Measurements from ENCODE around the gene NLN. TPM values are rescaled to one million over a fixed set of nuclear protein-coding genes. Genes with fewer than 3 reads are reported as not detected.
A peak's percentile ranks its signal among the peaks of the same experiment; 100 is the strongest.
"Not testable (repeated sequence)": the region's sequence is repeated elsewhere in the genome, so short reads cannot be mapped to it uniquely, and the experiment has no call there.

NLN gene
- total RNA-seq, 1 experiment from 2014 or later = 31.4 TPM

- in situ Hi-C loops (cut with HindIII; ENCODE audit: low pct_unique_long_range_greater_than_20kb, low sequenced_read_pairs) = no loop called here
- no peak for DNase-seq (ENCODE audit: low read depth, low spot score)
These were observed 111.8 kb downstream of the NLN start for GRCh38 chr5:65833780-65834179.

GRCh38 chr5:65834306-65834705, 112.3 kb downstream of the NLN start:
- in situ Hi-C loops (cut with HindIII; ENCODE audit: low pct_unique_long_range_greater_than_20kb, low sequenced_read_pairs) = no loop called here
- DNase-seq (ENCODE audit: low read depth, low spot score) = no peak

DNA sequence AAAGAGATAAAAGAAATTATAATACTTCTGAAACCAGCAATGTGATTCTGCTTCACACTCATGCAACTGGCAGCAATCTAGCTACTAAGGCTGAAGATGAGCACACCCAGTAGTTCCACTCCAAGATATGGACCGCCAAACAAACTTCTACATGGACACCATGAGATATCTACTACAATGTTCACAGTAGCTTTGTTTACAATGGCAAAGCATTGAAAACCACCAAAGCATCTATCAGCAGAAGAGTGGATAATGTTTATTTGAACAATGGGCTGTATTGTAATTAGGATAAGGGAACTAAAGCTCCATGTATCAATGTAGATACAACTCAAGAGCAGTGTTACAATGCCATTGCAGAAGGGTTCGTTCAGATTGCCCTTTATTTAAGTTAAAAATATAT, 113.2 kb downstream of the NLN start:
- in situ Hi-C loops (cut with HindIII; ENCODE audit: low pct_unique_long_range_greater_than_20kb, low sequenced_read_pairs) = no loop called here
- DNase-seq (ENCODE audit: low read depth, low spot score) = peak; percentile 20

- DNase-seq (ENCODE audit: low read depth, low spot score) = no peak
- in situ Hi-C loops (cut with HindIII; ENCODE audit: low pct_unique_long_range_greater_than_20kb, low sequenced_read_pairs) = no loop called here
These were observed 115.1 kb downstream of the NLN start for GRCh38 chr5:65837139-65837538.

DNA sequence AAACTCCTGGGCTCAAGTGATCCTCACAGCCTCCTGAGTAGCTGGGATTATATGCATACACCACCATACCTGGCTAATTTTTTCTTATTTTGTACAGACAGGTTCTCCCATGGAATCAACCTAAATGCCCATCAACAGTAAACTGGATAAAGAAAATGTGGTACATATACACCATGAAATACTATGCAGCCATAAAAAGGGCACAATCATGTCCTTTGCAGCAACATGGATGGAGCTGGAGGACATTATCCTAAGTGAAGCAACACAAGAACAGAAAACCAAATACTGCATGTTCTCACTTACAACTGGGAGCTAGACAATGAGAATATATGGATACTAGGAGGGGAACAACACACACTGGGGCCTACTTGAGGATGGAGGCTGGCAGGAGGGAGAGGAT, 117.2 kb downstream of the NLN start:
- DNase-seq (ENCODE audit: low read depth, low spot score); in situ Hi-C loops (cut with HindIII; ENCODE audit: low pct_unique_long_range_greater_than_20kb, low sequenced_read_pairs): not testable (repeated sequence)

GRCh38 chr5:65840071-65840470, 118.1 kb downstream of the NLN start:
- in situ Hi-C loops (cut with HindIII; ENCODE audit: low pct_unique_long_range_greater_than_20kb, low sequenced_read_pairs) = no loop called here
- DNase-seq (ENCODE audit: low read depth, low spot score) = no peak

DNA sequence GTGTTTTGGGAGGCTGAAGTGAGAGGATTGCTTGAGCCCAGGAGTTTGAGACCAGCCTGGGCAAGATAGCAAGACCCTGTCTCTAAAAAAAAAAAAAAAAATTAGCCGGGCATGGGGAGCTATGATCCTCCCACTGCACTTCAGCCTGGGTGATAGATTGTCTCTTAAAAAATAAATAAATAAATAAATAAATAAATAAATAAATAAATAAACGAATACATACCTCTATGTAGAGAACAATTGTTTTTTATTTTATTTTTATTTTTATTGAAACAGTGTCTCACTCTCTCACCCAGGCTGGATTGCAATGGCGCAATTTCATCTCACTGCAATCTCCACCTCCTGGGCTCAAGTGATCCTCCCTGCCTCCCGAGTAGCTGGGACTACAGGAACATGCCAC, 122.8 kb downstream of the NLN start:
- DNase-seq (ENCODE audit: low read depth, low spot score); in situ Hi-C loops (cut with HindIII; ENCODE audit: low pct_unique_long_range_greater_than_20kb, low sequenced_read_pairs): not testable (repeated sequence)

- in situ Hi-C loops (cut with HindIII; ENCODE audit: low pct_unique_long_range_greater_than_20kb, low sequenced_read_pairs) = no loop called here
These were observed 124.1 kb downstream of the NLN start for GRCh38 chr5:65846101-65846500.

DNA sequence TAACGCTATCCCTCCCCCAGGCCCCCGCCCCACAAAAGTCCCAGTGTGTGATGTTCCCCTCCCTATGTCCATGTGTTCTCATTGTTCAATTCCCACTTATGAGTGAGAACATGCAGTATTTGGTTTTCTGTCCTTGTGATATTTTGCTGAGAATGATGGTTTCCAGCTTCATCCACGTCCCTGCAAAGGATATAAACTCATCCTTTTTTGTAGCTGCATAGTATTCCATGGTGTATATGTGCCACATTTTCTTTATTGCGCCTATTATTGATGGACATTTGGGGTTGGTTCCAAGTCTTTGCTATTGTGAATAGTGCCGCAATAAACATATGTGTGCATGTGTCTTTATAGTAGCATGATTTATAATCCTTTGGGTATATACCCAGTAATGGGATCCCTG, 125.0 kb downstream of the NLN start:
- not testable (repeated sequence) for DNase-seq (ENCODE audit: low read depth, low spot score)

More at GRCh38 chr5:65846101-65846500, 124.1 kb downstream of the NLN start:
- no peak for DNase-seq (ENCODE audit: low read depth, low spot score)

GRCh38 chr5:65849918-65850317, 127.9 kb downstream of the NLN start:
- DNase-seq (ENCODE audit: low read depth, low spot score); in situ Hi-C loops (cut with HindIII; ENCODE audit: low pct_unique_long_range_greater_than_20kb, low sequenced_read_pairs): not testable (repeated sequence)

More for the DNA sequence above, 125.0 kb downstream of the NLN start:
- in situ Hi-C loops (cut with HindIII; ENCODE audit: low pct_unique_long_range_greater_than_20kb, low sequenced_read_pairs) = not testable (repeated sequence)

- in situ Hi-C loops (cut with HindIII; ENCODE audit: low pct_unique_long_range_greater_than_20kb, low sequenced_read_pairs) = no loop called here
- no peak for DNase-seq (ENCODE audit: low read depth, low spot score)
These were observed 132.9 kb downstream of the NLN start for GRCh38 chr5:65854925-65855324.

DNA sequence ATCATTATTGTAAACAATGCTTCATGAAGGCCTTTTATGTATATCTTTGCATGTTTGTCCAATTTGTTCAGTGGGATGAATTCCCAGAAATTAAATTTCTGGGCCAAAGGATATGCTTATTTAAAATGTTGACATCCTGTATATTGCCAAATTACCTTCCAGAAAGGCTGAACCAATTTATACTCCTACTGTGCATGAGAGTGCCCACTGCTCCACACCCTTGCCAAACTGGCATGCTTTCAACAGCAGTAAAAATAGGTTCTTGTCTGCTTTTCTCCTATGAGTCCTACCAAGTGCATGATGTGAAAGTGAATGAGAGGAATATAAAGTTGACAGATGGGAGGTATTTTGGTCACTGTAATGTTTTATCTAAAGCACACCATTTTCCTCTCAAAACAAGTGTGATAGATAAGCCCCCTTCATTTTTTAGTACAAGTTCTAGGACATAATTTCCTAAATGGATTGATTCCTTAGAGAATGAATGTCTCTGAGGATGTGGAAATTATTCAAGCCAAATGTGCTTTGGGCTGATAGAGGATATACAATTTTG, 133.8 kb downstream of the NLN start:
- in situ Hi-C loops (cut with HindIII; ENCODE audit: low pct_unique_long_range_greater_than_20kb, low sequenced_read_pairs) = no loop called here
- no peak for DNase-seq (ENCODE audit: low read depth, low spot score)

DNA sequence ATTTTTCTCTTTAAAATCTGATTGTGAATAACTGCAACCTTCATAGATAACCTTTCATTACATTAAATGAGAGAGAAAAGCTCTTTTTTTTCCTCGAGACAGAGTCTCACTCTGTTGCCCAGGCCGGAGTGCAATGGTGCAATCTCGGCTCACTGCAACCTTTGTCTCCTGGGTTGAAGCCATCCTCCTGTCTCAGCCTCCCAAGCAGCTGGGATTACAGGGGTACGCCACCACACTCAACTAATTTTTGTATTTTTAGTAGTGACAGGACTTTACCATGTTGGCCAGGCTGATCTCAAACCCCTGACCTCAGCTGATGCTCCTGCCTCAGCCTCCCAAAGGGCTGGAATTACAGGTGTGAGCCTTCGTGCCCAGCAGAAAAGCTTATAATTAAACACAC, 134.5 kb downstream of the NLN start:
- no peak for DNase-seq (ENCODE audit: low read depth, low spot score)
- in situ Hi-C loops (cut with HindIII; ENCODE audit: low pct_unique_long_range_greater_than_20kb, low sequenced_read_pairs) = no loop called here

GRCh38 chr5:65858316-65858715, 136.3 kb downstream of the NLN start:
- no peak for DNase-seq (ENCODE audit: low read depth, low spot score)

DNA sequence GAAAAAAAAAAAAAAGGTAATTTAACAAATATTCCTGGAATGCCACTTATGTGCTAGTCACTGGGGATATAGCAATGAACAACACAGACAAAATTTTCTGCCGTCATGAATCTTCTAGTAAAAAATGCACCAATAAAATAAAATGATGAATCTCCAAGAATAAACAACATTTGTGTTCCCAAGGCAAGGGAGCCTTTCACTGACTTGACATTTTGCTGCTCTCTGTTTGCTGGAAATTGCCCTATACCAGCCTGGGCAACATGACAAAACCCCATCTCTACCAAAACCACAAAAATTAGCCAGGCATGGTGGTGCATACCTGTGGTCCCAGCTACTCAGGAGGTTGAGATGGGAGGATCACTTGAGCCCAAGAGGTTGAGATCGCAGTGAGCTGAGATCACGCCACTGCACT, 139.8 kb downstream of the NLN start:
- in situ Hi-C loops (cut with HindIII; ENCODE audit: low pct_unique_long_range_greater_than_20kb, low sequenced_read_pairs) = no loop called here
- peak; percentile 46 for DNase-seq (ENCODE audit: low read depth, low spot score)

More at GRCh38 chr5:65858316-65858715, 136.3 kb downstream of the NLN start:
- in situ Hi-C loops (cut with HindIII; ENCODE audit: low pct_unique_long_range_greater_than_20kb, low sequenced_read_pairs) = no loop called here

- DNase-seq (ENCODE audit: low read depth, low spot score) = no peak
- in situ Hi-C loops (cut with HindIII; ENCODE audit: low pct_unique_long_range_greater_than_20kb, low sequenced_read_pairs) = no loop called here
These were observed 140.4 kb downstream of the NLN start for GRCh38 chr5:65862384-65862783.

DNA sequence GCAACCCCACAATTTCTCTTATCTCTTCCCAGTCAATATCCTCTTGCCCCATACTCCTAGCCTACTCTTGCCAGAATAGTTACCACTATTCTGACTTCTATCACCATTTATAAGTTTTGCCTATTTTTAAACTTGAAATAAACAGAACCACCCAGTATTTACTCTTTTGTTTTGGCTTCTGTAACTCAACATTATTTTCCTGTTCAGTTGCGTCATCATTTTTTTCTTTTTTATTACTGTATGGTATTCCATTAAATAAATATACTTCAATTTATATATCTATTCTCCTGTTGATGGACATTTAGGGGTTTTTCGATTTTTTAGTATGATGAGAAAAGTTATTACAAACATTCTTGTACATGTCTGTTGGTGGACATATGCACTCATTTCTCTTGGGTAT, 141.7 kb downstream of the NLN start:
- in situ Hi-C loops (cut with HindIII; ENCODE audit: low pct_unique_long_range_greater_than_20kb, low sequenced_read_pairs) = no loop called here
- no peak for DNase-seq (ENCODE audit: low read depth, low spot score)

- DNase-seq (ENCODE audit: low read depth, low spot score) = no peak
- in situ Hi-C loops (cut with HindIII; ENCODE audit: low pct_unique_long_range_greater_than_20kb, low sequenced_read_pairs) = no loop called here
These were observed 145.0 kb downstream of the NLN start for GRCh38 chr5:65866837-65867521.

DNA sequence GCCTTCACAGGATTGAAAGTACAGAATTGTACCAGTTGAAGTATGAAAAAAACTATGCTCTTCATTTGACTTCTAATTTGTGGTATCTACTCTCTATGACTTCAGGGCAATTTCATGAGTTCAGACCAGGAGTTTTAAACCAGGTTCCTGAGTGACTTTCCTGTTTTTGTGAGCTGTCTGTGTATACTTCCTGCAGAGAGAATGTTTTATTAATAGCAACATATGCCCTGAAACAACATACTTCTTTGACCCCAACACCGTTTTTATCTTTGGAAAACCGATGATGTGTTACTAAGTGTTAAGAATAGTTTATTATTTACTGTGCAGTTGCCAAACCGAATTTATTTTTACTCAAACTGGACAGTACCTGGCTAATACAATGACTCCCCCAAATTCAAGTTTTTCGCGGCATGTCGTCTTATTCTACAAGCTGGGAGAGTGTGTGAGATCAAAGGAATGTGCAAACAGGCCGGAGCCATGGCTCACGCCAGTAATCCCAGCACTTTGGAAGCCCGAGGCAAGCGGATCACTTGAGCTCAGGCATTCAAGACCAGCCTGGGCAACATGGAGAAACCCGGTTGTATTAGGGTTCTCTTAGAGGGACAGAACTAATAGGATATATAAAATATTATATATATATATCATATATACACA, 145.7 kb downstream of the NLN start:
- in situ Hi-C loops (cut with HindIII; ENCODE audit: low pct_unique_long_range_greater_than_20kb, low sequenced_read_pairs) = no loop called here
- no peak for DNase-seq (ENCODE audit: low read depth, low spot score)
